IMR-90 (cell line): Measurements from ENCODE around the gene GAS6. TPM values are rescaled to one million over a fixed set of nuclear protein-coding genes. Genes with fewer than 3 reads are reported as not detected.

Source experiments
- ATAC-seq: fragments of 200-7000 bp; cut with Tn5 transposase; 2 replicates; pipeline ENCODE4 v1.9.1; 2020; ENCODE audit warnings: low read depth, mild to moderate bottlenecking, moderate library complexity
- BruUV-seq: library from RNA; stranded (reverse); fragments of 400-500 nt; replicated peaks from 2 replicates; lab custom pipeline; 2021; lab: Mats Ljungman, UMichigan
- CTCF ChIA-PET: fragments of 300-600 bp; formaldehyde crosslinking; extraction: SDS; loops from one replicate; lab custom pipeline; 2021; ENCODE audit warnings: antibody characterized with exemption; lab: Yijun Ruan, JAX
- POLR2A ChIA-PET: fragments of 300-600 bp; sonication (Branson Sonifier 250); formaldehyde crosslinking; loops from one replicate; lab custom pipeline; 2022; ENCODE audit warnings: antibody characterized with exemption; ENCODE audit not compliant: unreplicated experiment; lab: Charles Lee
- DNase-seq: peaks from one replicate; pipeline ENCODE4 v3.0.0; 2013
- H2AFZ ChIP-seq: replicated peaks from 2 replicates; pipeline ENCODE3; 2013; ENCODE audit warnings: low read length, mild to moderate bottlenecking; ENCODE audit not compliant: poor library complexity
- H2AK5ac ChIP-seq: 2 replicates; pipeline ENCODE4 v1.6.1; 2013; ENCODE audit warnings: low read depth, low read length, inconsistent platforms
- H2AK9ac ChIP-seq: replicated peaks from 2 replicates; pipeline ENCODE3; 2013; ENCODE audit warnings: mild to moderate bottlenecking, low read depth, low read length, moderate library complexity; ENCODE audit not compliant: poor library complexity
- H2BK120ac ChIP-seq: 2 replicates; pipeline ENCODE4 v1.6.1; 2013; ENCODE audit warnings: low read depth, low read length, inconsistent platforms
- H2BK15ac ChIP-seq: 3 replicates; pipeline ENCODE4 v1.6.1; 2013; ENCODE audit warnings: low read depth, low read length, inconsistent platforms
- H2BK20ac ChIP-seq: 2 replicates; pipeline ENCODE4 v1.6.1; 2013; ENCODE audit warnings: low read depth, mild to moderate bottlenecking, inconsistent platforms, low read length, moderate library complexity
- H2BK5ac ChIP-seq: 2 replicates; pipeline ENCODE4 v1.6.1; 2013; ENCODE audit warnings: mild to moderate bottlenecking, low read depth, low read length, inconsistent platforms; ENCODE audit not compliant: poor library complexity, severe bottlenecking
- H3K14ac ChIP-seq: replicated peaks from 2 replicates; pipeline ENCODE4 v1.6.1; 2013; ENCODE audit warnings: low read depth, low read length, inconsistent platforms
- H3K18ac ChIP-seq: 2 replicates; pipeline ENCODE4 v1.6.1; 2013; ENCODE audit warnings: low read depth, low read length, control low read depth
- H3K23ac ChIP-seq: 2 replicates; pipeline ENCODE4 v1.6.1; 2013; ENCODE audit warnings: low read depth, low read length, inconsistent platforms
- H3K27ac ChIP-seq: 2 replicates; pipeline ENCODE4 v1.5.1; 2013; ENCODE audit warnings: mild to moderate bottlenecking, control low read depth, low read length; ENCODE audit not compliant: insufficient read depth
- H3K27me3 ChIP-seq: 2 replicates; pipeline ENCODE4 v1.6.1; 2013; ENCODE audit warnings: low read length; ENCODE audit not compliant: control insufficient read depth, insufficient read depth
- H3K36me3 ChIP-seq: 2 replicates; pipeline ENCODE4 v1.6.1; 2013; ENCODE audit warnings: low read length, mixed read lengths; ENCODE audit not compliant: control insufficient read depth, insufficient read depth
- H3K4ac ChIP-seq: 2 replicates; pipeline ENCODE4 v1.6.1; 2013; ENCODE audit warnings: low read depth, low read length, inconsistent platforms
- H3K4me1 ChIP-seq: 2 replicates; pipeline ENCODE4 v1.6.1; 2013; ENCODE audit warnings: low read length, mixed read lengths; ENCODE audit not compliant: control insufficient read depth, insufficient read depth
- H3K4me2 ChIP-seq: 2 replicates; pipeline ENCODE4 v1.6.1; 2013; ENCODE audit warnings: low read depth, mild to moderate bottlenecking, control low read depth, low read length, moderate library complexity
- H3K4me3 ChIP-seq: 2 replicates; pipeline ENCODE4 v1.5.1; 2013; ENCODE audit warnings: low read depth, mild to moderate bottlenecking, control low read depth, low read length, moderate library complexity; ENCODE audit not compliant: insufficient read depth
- H3K56ac ChIP-seq: 2 replicates; pipeline ENCODE4 v1.6.1; 2013; ENCODE audit warnings: low read length, inconsistent platforms; ENCODE audit not compliant: insufficient read depth; ENCODE audit errors: extremely low read depth
- H3K79me1 ChIP-seq, 2 experiments: 2 replicates each; pipeline ENCODE4 v1.6.1; 2013; ENCODE audit warnings: low read length in 2 of 2, inconsistent platforms in 1 of 2, low read depth in 1 of 2
- H3K9ac ChIP-seq: 2 replicates; pipeline ENCODE4 v1.6.1; 2013; ENCODE audit warnings: low read depth, low read length, control low read depth
- H3K9me1 ChIP-seq: 2 replicates; pipeline ENCODE4 v1.6.1; 2013; ENCODE audit warnings: low read length, inconsistent platforms; ENCODE audit not compliant: insufficient read depth
- H3K9me3 ChIP-seq: 2 replicates; pipeline ENCODE4 v1.6.1; 2013; ENCODE audit warnings: low read length; ENCODE audit not compliant: control insufficient read depth, insufficient read depth
- H4K20me1 ChIP-seq: 2 replicates; pipeline ENCODE4 v1.6.1; 2013; ENCODE audit warnings: low read length, inconsistent platforms; ENCODE audit not compliant: insufficient read depth
- H4K5ac ChIP-seq: 2 replicates; pipeline ENCODE4 v1.6.1; 2013; ENCODE audit warnings: mild to moderate bottlenecking, low read depth, low read length, control low read depth
- H4K8ac ChIP-seq, 2 experiments: 2 replicates each; pipeline ENCODE4 v1.6.1; 2013; ENCODE audit warnings: low read depth in 2 of 2, low read length in 2 of 2, control low read depth in 1 of 2, inconsistent platforms in 1 of 2
- H4K91ac ChIP-seq: 2 replicates; pipeline ENCODE4 v1.6.1; 2013; ENCODE audit warnings: low read depth, low read length, inconsistent platforms; ENCODE audit not compliant: insufficient read depth
- CEBPB ChIP-seq: IDR thresholded peaks from 2 replicates; pipeline ENCODE4 v1.6.1; 2012; ENCODE audit warnings: low read depth, low read length, improper control_type of control experiment
- RFX5 ChIP-seq: IDR thresholded peaks from 2 replicates; pipeline ENCODE4 v1.8.0; 2012; ENCODE audit warnings: low read depth, mild to moderate bottlenecking, low read length, moderate library complexity
- USF2 ChIP-seq: fragments of 150-350 bp; IDR thresholded peaks from 2 replicates; pipeline ENCODE4 v1.6.1; 2017; ENCODE audit warnings: mild to moderate bottlenecking, antibody characterized with exemption, low read length, low read depth
- WGBS, 2 experiments: methylation state at CpG; one replicate each; pipeline versions ENCODE4 v1.1.5 to v1.1.7; 2013; ENCODE audit warnings: missing lambda C conversion rate in 2 of 2; ENCODE audit not compliant: insufficient read length in 1 of 2; ENCODE audit errors: extremely low coverage in 2 of 2; 5-methylcytosine and 5-hydroxymethylcytosine counted together
- dilution Hi-C: fragments of 300-500 bp; cut with HindIII; formaldehyde crosslinking; loops from one replicate; pipeline ENCODE4 v1.14.3; 2018; ENCODE audit warnings: low sequenced_read_pairs; ENCODE audit not compliant: unreplicated experiment
- in situ Hi-C: fragments of 300-500 bp; cut with MboI; formaldehyde crosslinking; loops from 3 replicates; pipeline ENCODE4 v1.14.3; 2019; ENCODE audit warnings: low sequenced_read_pairs, inconsistent platforms, mixed read lengths
- intact Hi-C: fragments of 100-400 bp; cut with micrococcal nuclease; formaldehyde crosslinking; loops from 2 replicates; pipeline ENCODE4 v1.10.0; 2022
- polyA plus RNA-seq, 3 experiments: library from polyadenylated mRNA; depleted of rRNA; stranded (reverse); fragments of >200 nt; gene quantifications; 2 replicates each; pipeline ENCODE4 v1.2.3, GENCODE V29; 2012; ENCODE audit warnings: low replicate concordance in 1 of 3
- total RNA-seq: library from RNA; depleted of rRNA; stranded (reverse); fragments of >200 nt; gene quantifications from 2 replicates; pipeline ENCODE4 v1.2.3, GENCODE V29; 2012

Gene GAS6
- total and polyA plus RNA-seq, 2 of the 4 experiments (the other 2 are of a cell fraction): 220 to 823 TPM

- 0 out of 2 replicates have a peak overlapping the region, but pooled peaks have one; percentile 35 for H3K23ac ChIP-seq
- 86% methylated on average over 8 of the region's 17 CpGs; no CpG with 5 or more reads in 1 of the 2 experiments for WGBS, 2 experiments
- no peak overlapping the region for H4K5ac ChIP-seq
- H3K27me3 ChIP-seq: no peaks in the 10 kb centered on the region
- peak overlapping the region; percentile 26 for H2AK9ac ChIP-seq
- H2BK20ac ChIP-seq: peak overlapping the region; percentile 38
- H2AFZ ChIP-seq: no peak overlapping the region
- H2BK120ac ChIP-seq: peak overlapping the region; percentile 51
- H3K27ac ChIP-seq: no peak overlapping the region
- dilution Hi-C loops (no loop called here), intact Hi-C loops (no loop called here), in situ Hi-C loops (no loop called here)
- CTCF ChIA-PET: no interaction called here
- BruUV-seq: no TSS peak
- H3K4me2 ChIP-seq: no peak overlapping the region
- H3K18ac ChIP-seq: peak overlapping the region; percentile 21; the same call in 1 of the 2 replicates
- H4K20me1 ChIP-seq: no peaks in the 10 kb centered on the region
- peak overlapping the region; percentile 3 for H2BK5ac ChIP-seq
- peak overlapping the region; percentile 61 for H2AK5ac ChIP-seq
- peaks cover 16% of the 10 kb centered on the region for H3K4me1 ChIP-seq
- H4K91ac ChIP-seq: peak overlapping the region; percentile 57; the same call in 1 of the 2 replicates
- no peak overlapping the region for H3K56ac ChIP-seq
- ATAC-seq (no peak; the same call in 1 of the 2 replicates), DNase-seq (no peak)
- no peak overlapping the region for H3K4me3 ChIP-seq
- H3K9me1 ChIP-seq: peaks cover 6% of the 10 kb centered on the region; the same call in 1 of the 2 replicates
- no peaks in the 10 kb centered on the region for H3K79me1 ChIP-seq
- no peaks in the 10 kb centered on the region for H3K36me3 ChIP-seq
- peak overlapping the region; percentile 56 for H3K4ac ChIP-seq
- no peak for TF ChIP-seq CEBPB
- TF ChIP-seq RFX5: no peak
- no peak for TF ChIP-seq USF2
- POLR2A ChIA-PET: no interaction called here
- peak overlapping the region; percentile 49; the same call in 1 of the 2 replicates for H3K14ac ChIP-seq
- no peaks in the 10 kb centered on the region for H3K9me3 ChIP-seq
- no peak overlapping the region for H3K9ac ChIP-seq
- H4K8ac ChIP-seq: no peak overlapping the region; a peak in 1 of 4 replicates
- peak overlapping the region; percentile 67; the same call in 1 of the 3 replicates for H2BK15ac ChIP-seq
Measured at GRCh38 chr13:113880651-113881611, 17.1 kb upstream of the GAS6 start.
